ENCODE results near the gene EFS.

DNA sequence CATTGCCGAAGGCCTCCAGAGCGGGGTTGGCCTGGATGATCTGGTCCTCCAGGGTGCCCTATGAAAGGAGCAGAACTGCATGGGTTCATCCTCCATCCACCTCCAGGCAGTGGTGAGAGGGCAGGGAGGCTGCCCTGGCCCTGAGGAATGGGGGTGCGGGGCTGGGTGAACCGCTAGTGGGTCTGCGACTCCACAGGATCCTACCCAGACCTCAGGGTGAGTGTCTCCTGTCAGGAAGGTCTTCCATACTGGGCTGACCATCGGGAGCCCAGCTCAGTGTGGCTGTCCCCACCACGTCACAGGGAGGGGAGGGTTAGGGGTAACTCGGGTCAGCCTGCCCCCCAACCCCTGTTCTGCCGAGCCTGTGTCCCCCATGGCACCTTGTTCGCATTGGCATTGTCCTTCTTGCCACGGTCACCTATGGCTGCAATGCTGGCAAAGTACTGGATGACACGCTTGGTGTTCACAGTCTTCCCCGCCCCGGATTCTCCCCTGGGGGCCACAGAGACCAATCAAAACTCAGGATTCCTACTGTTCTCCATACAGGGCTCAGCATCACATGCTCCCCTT, 39.4 kb upstream of the EFS start:
- TF ChIP-seq, protein P1, sequence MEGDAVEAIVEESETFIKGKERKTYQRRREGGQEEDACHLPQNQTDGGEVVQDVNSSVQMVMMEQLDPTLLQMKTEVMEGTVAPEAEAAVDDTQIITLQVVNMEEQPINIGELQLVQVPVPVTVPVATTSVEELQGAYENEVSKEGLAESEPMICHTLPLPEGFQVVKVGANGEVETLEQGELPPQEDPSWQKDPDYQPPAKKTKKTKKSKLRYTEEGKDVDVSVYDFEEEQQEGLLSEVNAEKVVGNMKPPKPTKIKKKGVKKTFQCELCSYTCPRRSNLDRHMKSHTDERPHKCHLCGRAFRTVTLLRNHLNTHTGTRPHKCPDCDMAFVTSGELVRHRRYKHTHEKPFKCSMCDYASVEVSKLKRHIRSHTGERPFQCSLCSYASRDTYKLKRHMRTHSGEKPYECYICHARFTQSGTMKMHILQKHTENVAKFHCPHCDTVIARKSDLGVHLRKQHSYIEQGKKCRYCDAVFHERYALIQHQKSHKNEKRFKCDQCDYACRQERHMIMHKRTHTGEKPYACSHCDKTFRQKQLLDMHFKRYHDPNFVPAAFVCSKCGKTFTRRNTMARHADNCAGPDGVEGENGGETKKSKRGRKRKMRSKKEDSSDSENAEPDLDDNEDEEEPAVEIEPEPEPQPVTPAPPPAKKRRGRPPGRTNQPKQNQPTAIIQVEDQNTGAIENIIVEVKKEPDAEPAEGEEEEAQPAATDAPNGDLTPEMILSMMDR (conservative IDR thresholded peaks at IDR 0.05; ENCODE audit: low read length): no peak
- TF ChIP-seq EZH2phosphoT487 (IDR thresholded peaks at IDR 0.05; ENCODE audit: borderline replicate concordance, low read depth, low read length): no peak

Data from OCI-LY7 (cell line).